Measurements from ENCODE around the gene INAFM1. TPM values are rescaled to one million over a fixed set of nuclear protein-coding genes. Genes with fewer than 3 reads are reported as not detected.

Gene INAFM1
- total RNA-seq, 1 donor from 2014 or later = 9.3 TPM

- Mint-ChIP-seq H3K27ac (no peak overlapping the region), H3K36me3 (ENCODE audit: low read depth) (no peaks in the 10 kb centered on the region)
- intact Hi-C loops (cut with micrococcal nuclease) = no loop called here
These were observed 36.1 kb downstream of the INAFM1 start for GRCh38 chr19:47310819-47311218.

GRCh38 chr19:47312366-47313006, 37.8 kb downstream of the INAFM1 start:
- no peak overlapping the region for H3K4me3 Mint-ChIP-seq (ENCODE audit: low read depth)
- H3K4me1 Mint-ChIP-seq (ENCODE audit: low read depth) = peaks cover 2% of the 10 kb centered on the region
- H3K27ac Mint-ChIP-seq = no peak overlapping the region
- no peaks in the 10 kb centered on the region for H3K36me3 Mint-ChIP-seq (ENCODE audit: low read depth)
- no peaks in the 10 kb centered on the region for H3K9me3 Mint-ChIP-seq
- peaks cover 2% of the 10 kb centered on the region for H3K27me3 Mint-ChIP-seq (ENCODE audit: low read depth)
- intact Hi-C loops (cut with micrococcal nuclease) = no loop called here
- no peak for DNase-seq (ENCODE audit: low spot score)

More at GRCh38 chr19:47310819-47311218, 36.1 kb downstream of the INAFM1 start:
- Mint-ChIP-seq H3K4me3 (ENCODE audit: low read depth) (no peak overlapping the region), H3K9me3 (no peaks in the 10 kb centered on the region), H3K4me1 (ENCODE audit: low read depth) (peaks cover 2% of the 10 kb centered on the region), H3K27me3 (ENCODE audit: low read depth) (peaks cover 4% of the 10 kb centered on the region)
- DNase-seq (ENCODE audit: low spot score) = no peak

- Mint-ChIP-seq H3K27me3 (ENCODE audit: low read depth) (peaks cover 2% of the 10 kb centered on the region), H3K4me1 (ENCODE audit: low read depth) (peaks cover 2% of the 10 kb centered on the region), H3K36me3 (ENCODE audit: low read depth) (no peaks in the 10 kb centered on the region), H3K9me3 (no peaks in the 10 kb centered on the region), H3K27ac (no peak overlapping the region), H3K4me3 (ENCODE audit: low read depth) (no peak overlapping the region)
- intact Hi-C loops (cut with micrococcal nuclease) = no loop called here
- no peak for DNase-seq (ENCODE audit: low spot score)
These were observed 39.1 kb downstream of the INAFM1 start for GRCh38 chr19:47313754-47314295.

- H3K27ac Mint-ChIP-seq = no peak overlapping the region
- H3K36me3 Mint-ChIP-seq (ENCODE audit: low read depth) = no peaks in the 10 kb centered on the region
- no peak for DNase-seq (ENCODE audit: low spot score)
- H3K27me3 Mint-ChIP-seq (ENCODE audit: low read depth) = peaks cover 2% of the 10 kb centered on the region
- H3K4me3 Mint-ChIP-seq (ENCODE audit: low read depth) = no peak overlapping the region
- no peaks in the 10 kb centered on the region for H3K9me3 Mint-ChIP-seq
- H3K4me1 Mint-ChIP-seq (ENCODE audit: low read depth) = peaks cover 2% of the 10 kb centered on the region
- intact Hi-C loops (cut with micrococcal nuclease) = no loop called here
These were observed 40.6 kb downstream of the INAFM1 start for GRCh38 chr19:47315125-47315821.

- Mint-ChIP-seq H3K27ac (no peak overlapping the region), H3K4me3 (ENCODE audit: low read depth) (no peak overlapping the region), H3K4me1 (ENCODE audit: low read depth) (peaks cover 2% of the 10 kb centered on the region), H3K36me3 (ENCODE audit: low read depth) (no peaks in the 10 kb centered on the region), H3K27me3 (ENCODE audit: low read depth) (peaks cover 2% of the 10 kb centered on the region), H3K9me3 (no peaks in the 10 kb centered on the region)
- DNase-seq (ENCODE audit: low spot score) = no peak
- intact Hi-C loops (cut with micrococcal nuclease) = no loop called here
These were observed 41.8 kb downstream of the INAFM1 start for GRCh38 chr19:47316513-47316912.

- Mint-ChIP-seq H3K4me1 (ENCODE audit: low read depth) (peaks cover under 1% of the 10 kb centered on the region), H3K27ac (no peak overlapping the region), H3K36me3 (ENCODE audit: low read depth) (no peaks in the 10 kb centered on the region), H3K9me3 (no peaks in the 10 kb centered on the region), H3K27me3 (ENCODE audit: low read depth) (peaks cover 5% of the 10 kb centered on the region), H3K4me3 (ENCODE audit: low read depth) (no peak overlapping the region)
- intact Hi-C loops (cut with micrococcal nuclease) = no loop called here
- no peak for DNase-seq (ENCODE audit: low spot score)
These were observed 45.5 kb downstream of the INAFM1 start for GRCh38 chr19:47319923-47320871.

DNA sequence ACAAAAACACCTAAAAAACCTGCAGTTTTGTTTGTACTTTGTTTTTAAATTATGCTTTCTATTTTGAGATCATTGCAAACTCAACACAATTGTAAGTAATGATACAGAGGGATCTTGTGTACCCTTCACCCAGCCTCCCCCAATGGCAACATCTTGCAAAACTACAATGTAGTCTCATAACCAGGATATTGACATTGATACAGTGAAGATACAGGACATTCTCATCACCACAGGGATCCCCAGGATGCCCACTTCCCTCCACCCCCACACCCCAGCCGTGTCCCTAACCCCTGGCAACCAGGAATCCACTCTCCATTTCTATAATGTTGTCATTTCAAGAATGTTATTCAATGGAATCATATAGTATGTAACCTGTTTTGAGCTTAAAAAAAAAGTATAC, 46.9 kb downstream of the INAFM1 start:
- Mint-ChIP-seq H3K4me1 (ENCODE audit: low read depth) (no peaks in the 10 kb centered on the region), H3K27me3 (ENCODE audit: low read depth) (peaks cover 3% of the 10 kb centered on the region), H3K27ac (no peak overlapping the region), H3K4me3 (ENCODE audit: low read depth) (no peak overlapping the region), H3K36me3 (ENCODE audit: low read depth) (no peaks in the 10 kb centered on the region), H3K9me3 (no peaks in the 10 kb centered on the region)
- DNase-seq (ENCODE audit: low spot score) = no peak
- intact Hi-C loops (cut with micrococcal nuclease) = no loop called here

DNA sequence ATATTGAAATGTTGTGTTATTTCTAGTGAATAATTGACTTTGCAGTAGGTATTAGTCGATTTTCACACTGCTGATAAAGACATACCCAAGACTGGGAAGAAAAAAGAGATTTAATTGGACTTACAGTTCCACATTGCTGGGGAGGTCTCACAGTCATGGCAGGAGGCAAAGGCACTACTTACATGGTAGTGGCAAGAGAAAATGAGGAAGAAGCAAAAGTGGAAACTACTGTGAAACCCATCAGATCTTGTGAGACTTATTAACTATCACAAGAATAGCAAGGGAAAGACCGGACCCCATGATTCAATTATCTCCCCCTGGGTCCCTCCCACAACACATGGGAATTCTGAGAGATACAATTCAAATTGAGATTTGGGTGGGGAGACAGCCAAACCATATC, 47.4 kb downstream of the INAFM1 start:
- no peak for DNase-seq (ENCODE audit: low spot score)
- Mint-ChIP-seq H3K36me3 (ENCODE audit: low read depth) (no peaks in the 10 kb centered on the region), H3K27me3 (ENCODE audit: low read depth) (peaks cover 3% of the 10 kb centered on the region), H3K4me1 (ENCODE audit: low read depth) (no peaks in the 10 kb centered on the region), H3K27ac (no peak overlapping the region), H3K9me3 (no peaks in the 10 kb centered on the region), H3K4me3 (ENCODE audit: low read depth) (no peak overlapping the region)
- intact Hi-C loops (cut with micrococcal nuclease) = no loop called here

DNA sequence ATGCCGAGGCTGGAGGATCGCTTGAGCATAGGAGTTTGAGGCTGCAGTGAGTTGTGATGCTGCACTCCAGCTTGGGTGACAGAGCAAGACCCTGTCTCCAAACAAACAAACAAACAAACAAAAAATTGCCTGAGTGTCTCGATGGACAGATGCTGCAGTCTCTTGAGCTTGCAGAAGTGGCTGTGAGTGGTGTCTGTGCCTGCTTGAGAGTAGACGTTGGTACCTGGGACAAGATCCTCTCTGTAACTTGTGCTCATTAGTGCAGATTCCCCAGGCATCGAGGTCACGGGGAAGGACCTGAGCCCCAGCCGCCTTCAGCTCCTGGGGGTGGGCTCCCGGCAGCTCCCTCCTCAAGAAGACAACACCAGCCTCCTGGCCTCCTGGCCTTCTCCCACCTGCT, 48.7 kb downstream of the INAFM1 start:
- H3K27ac Mint-ChIP-seq = no peak overlapping the region
- H3K4me1 Mint-ChIP-seq (ENCODE audit: low read depth) = no peaks in the 10 kb centered on the region
- H3K4me3 Mint-ChIP-seq (ENCODE audit: low read depth) = no peak overlapping the region
- no peaks in the 10 kb centered on the region for H3K36me3 Mint-ChIP-seq (ENCODE audit: low read depth)
- no peak for DNase-seq (ENCODE audit: low spot score)
- H3K27me3 Mint-ChIP-seq (ENCODE audit: low read depth) = peaks cover 3% of the 10 kb centered on the region
- H3K9me3 Mint-ChIP-seq = no peaks in the 10 kb centered on the region
- intact Hi-C loops (cut with micrococcal nuclease) = no loop called here

- Mint-ChIP-seq H3K4me1 (ENCODE audit: low read depth) (no peaks in the 10 kb centered on the region), H3K9me3 (no peaks in the 10 kb centered on the region), H3K27me3 (ENCODE audit: low read depth) (peaks cover 3% of the 10 kb centered on the region), H3K27ac (no peak overlapping the region), H3K4me3 (ENCODE audit: low read depth) (no peak overlapping the region), H3K36me3 (ENCODE audit: low read depth) (no peaks in the 10 kb centered on the region)
- intact Hi-C loops (cut with micrococcal nuclease) = no loop called here
- no peak for DNase-seq (ENCODE audit: low spot score)
These were observed 49.2 kb downstream of the INAFM1 start for GRCh38 chr19:47323872-47324271.

- Mint-ChIP-seq H3K27ac (no peak overlapping the region), H3K36me3 (ENCODE audit: low read depth) (no peaks in the 10 kb centered on the region), H3K4me1 (ENCODE audit: low read depth) (no peaks in the 10 kb centered on the region), H3K27me3 (ENCODE audit: low read depth) (peaks cover 3% of the 10 kb centered on the region), H3K9me3 (no peaks in the 10 kb centered on the region), H3K4me3 (ENCODE audit: low read depth) (no peak overlapping the region)
- DNase-seq (ENCODE audit: low spot score) = no peak
- intact Hi-C loops (cut with micrococcal nuclease) = no loop called here
These were observed 49.8 kb downstream of the INAFM1 start for GRCh38 chr19:47324502-47324901.
